SW 1271 (cell line): Measurements from ENCODE around the gene FAM186B.

ENCODE experiments used
- DNase-seq, 2 experiments: peaks; one replicate each; lab custom pipeline; 2025; lab: John Stamatoyannopoulos, UW

FAM186B gene

DNA sequence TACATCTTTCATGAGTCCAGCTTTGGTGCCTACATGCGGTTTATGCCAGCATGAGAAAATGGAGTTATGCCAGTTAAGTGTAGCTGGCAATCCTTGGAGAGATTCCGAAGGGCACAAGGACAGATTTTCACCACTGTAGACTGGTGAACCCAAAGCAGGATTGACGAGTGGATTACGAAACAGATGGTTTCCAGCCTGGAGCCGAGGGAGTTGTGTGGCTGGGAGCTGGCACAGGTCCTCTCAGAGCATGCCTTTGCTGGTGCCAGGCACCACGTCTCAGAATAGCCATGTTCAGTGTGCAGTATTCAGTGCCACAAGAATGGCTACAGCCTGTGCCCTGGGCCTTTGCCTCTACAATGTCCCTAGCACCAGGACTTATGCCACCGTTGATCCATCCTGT, 53.4 kb downstream of the FAM186B start:
- DNase-seq = no peak

DNA sequence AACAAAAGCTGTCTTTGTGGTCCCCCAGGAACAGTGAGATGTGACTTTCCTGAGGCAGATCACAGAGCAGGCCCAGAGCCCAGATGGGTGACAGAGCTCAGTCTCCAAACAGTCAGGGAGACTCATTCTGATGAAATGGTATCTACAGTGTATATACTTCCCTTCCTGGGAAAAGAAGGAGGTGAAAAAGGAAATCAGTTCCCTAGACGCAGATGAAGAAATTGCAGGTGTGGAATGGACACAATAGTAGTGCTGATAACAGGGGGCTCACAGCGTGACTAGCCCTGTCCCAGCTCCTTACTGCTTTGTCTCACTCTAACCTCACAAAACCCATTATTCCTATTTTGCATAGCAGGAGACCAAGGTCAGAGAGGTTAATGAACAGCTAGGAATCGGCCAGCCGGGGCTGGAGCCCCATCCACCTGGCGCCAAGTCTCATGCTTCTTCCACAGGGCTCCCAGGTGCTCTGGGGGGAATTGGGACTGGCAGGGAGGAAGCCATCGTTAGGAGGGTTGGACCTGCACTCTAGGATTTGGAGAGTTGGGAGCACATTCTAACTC, 54.7 kb downstream of the FAM186B start:
- no peak for DNase-seq

DNA sequence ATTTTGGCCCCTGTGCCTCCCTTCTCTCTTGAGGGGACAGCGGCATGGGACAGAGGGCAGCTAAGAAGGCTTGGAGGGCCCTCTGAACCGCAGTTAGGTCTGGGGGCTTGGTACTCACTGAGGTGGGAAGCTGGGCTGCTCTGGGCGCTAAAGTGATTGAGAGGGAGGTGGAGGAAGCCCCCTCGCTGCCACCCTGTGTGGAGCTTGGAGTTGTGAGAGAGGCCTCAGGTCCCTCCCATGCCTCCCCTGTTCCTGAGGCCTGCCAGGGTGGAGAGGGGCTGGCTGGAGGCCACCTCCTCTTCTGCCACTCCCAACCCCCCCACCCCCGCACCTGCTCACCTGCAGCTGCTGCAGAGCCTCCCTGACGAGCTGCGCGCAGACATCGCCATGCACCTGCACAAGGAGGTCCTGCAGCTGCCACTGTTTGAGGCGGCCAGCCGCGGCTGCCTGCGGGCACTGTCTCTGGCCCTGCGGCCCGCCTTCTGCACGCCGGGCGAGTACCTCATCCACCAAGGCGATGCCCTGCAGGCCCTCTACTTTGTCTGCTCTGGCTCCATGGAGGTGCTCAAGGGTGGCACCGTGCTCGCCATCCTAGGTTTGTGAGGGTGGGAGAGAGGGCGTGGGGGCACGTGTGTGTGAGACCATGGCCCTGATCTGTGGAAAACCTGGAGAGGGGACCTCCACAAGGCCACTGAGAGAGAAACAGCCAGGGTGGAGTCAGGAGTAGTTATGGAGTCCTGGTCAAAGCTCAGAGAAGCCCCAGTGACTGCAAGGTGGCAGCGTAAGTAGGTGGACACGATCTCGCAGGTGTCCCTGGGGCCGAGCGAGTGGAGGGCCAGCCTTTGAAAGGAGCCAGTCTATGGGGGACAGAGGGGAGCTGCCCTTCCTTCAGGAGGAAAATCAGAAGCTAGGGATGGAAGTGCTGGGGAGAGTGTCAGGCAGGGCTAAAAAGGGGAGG, 55.4 kb downstream of the FAM186B start:
- no peak for DNase-seq

GRCh38 chr12:49548822-49549648, 56.4 kb downstream of the FAM186B start:
- no peak for DNase-seq

DNA sequence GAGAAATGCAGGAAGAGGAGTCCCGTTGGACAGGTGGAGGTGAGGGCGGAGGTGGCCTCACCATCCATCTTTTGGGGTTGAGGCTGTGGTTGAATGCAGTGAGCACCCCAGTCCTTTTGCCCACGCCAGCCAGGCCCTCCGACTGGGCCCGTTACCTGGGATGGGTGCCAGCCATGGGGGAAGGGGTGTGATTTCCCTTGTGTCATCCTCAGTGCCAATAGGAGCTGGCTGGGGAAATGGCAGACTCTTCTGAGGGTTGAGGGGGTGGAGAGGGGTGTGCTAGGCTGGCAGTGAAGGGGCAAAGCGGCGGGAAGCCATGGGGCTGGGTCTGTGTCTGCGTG, 57.0 kb downstream of the FAM186B start:
- no peak for DNase-seq

GRCh38 chr12:49547090-49547690, 58.2 kb downstream of the FAM186B start:
- no peak for DNase-seq

GRCh38 chr12:49546481-49546880, 59.0 kb downstream of the FAM186B start:
- no peak for DNase-seq

GRCh38 chr12:49545815-49546214, 59.6 kb downstream of the FAM186B start:
- DNase-seq = no peak

DNA sequence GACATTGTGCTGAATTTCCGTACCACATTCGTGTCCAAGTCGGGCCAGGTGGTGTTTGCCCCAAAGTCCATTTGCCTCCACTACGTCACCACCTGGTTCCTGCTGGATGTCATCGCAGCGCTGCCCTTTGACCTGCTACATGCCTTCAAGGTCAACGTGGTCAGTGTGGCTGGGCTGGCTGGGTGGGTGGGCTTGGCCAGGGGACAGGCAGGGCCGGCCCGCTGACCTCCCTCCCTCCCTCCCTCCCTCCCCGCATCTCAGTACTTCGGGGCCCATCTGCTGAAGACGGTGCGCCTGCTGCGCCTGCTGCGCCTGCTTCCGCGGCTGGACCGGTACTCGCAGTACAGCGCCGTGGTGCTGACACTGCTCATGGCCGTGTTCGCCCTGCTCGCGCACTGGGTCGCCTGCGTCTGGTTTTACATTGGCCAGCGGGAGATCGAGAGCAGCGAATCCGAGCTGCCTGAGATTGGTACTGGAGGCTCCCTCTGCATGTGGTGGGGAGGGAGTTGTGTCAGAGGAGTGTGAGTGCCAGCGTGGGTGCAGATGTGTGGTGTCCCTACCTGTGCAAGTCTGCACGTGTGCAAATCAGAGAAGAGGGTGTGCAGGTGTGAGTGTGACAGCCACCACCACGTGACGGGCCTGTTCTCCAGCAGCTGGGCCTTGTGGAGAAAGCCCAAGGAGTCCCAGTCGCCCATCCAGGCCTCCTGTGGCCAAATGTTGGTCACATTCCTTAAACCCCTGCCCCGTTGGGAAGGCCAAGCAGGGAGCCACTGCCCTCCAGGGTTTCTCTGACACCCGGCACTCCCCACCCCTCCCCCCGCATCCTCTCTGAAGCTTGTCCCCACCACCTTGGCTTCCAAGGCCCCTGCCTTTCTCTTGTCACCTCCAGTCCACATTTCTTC, 61.3 kb downstream of the FAM186B start:
- no peak for DNase-seq

GRCh38 chr12:49543221-49543913, 62.1 kb downstream of the FAM186B start:
- DNase-seq = no peak

DNA sequence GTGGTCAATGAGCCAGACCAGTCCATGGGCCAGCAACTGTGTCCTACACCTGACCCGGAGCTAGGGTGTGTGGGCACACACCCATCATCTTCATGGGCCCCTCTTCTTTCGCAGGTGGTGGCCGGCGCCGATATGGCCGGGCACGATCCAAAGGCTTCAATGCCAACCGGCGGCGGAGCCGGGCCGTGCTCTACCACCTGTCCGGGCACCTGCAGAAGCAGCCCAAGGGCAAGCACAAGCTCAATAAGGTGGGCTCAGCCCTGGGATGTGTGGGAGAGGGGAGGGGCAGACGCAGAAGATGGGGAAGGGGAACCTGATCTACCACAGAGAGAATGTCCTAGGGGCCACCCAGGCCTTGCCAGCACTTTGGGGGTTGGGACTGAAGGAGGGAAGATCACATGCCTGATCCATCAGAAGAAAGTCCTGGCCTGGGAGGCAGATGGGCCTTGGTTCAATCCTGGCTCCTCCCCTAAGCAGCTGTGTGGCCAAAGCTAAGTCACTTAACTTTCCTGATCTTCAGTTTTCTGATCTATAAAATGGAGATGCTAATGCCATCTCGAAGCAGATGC, 62.8 kb downstream of the FAM186B start:
- DNase-seq = no peak

DNA sequence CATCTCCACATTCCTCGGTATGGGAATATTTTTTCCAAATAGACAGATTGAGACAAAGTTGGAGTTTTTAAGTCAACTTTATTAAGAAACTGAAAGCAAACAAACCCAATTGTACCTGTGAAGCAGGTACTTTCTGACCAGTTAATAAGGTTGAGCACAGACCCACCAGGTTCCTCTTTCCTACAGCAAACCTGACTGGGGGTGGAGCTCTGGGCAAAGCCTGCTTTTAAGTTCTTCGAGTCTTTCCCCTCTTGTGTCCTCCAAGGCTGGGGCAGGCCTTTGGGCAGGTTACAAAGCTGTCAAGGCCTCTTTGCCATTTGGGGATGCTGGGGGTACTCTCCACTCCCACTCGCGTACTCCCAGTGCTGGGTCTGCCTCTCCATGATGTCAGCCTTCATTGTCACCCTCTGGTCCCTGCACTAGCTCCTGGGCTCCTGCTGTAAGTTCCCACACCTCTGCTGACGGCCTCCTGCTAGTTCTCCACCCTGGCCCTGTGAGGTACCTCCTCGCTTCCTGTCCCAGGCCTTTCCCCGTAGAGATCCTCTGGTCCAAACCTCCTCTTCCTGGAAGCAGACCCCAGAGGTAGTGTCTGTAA, 63.4 kb downstream of the FAM186B start:
- no peak for DNase-seq

- no peak for DNase-seq
These were observed 64.1 kb downstream of the FAM186B start for GRCh38 chr12:49541140-49541861.

- DNase-seq = no peak
These were observed 65.0 kb downstream of the FAM186B start for GRCh38 chr12:49540229-49541139.

GRCh38 chr12:49539406-49540228, 65.8 kb downstream of the FAM186B start:
- DNase-seq = no peak

GRCh38 chr12:49538510-49539403, 66.7 kb downstream of the FAM186B start, which contains the start of gene KCNH3:
KCNH3 (plus strand) TSS chr12:49539030; CDS start chr12:49539417, 387 bp downstream.
- peak; percentile 60 to 67 for DNase-seq
